GM12891 (cell line): Measurements from ENCODE around the gene GNL2.

Experiments used
- POLR2AphosphoS5 ChIP-seq: IDR thresholded peaks from 2 replicates; pipeline ENCODE4 v1.6.1; 2011; ENCODE audit warnings: low read depth, low read length, control low read depth
- POU2F2 ChIP-seq: IDR thresholded peaks from 2 replicates; pipeline ENCODE4 v1.6.1; 2011; ENCODE audit warnings: low read depth, mild to moderate bottlenecking, control low read depth, low read length, moderate library complexity

DNA sequence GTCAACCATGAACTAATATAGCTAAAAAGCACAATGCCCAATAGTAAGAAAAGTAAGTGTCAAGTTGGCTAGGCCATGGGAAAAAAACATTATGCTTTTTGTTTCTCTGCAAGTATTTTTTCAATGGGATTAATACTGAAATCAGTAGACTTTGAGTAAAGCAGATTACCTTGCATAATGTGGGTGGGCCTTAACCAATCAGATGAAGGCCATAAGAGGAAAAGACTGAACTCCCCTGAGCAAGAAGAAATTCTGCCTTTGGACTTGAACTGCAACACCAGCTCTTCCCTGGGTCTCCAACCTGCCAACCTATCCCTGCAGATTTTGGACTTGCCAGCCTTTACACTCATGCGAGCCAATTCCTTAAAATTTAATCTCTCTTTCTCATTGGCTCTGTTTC is 45.3 kb upstream of the GNL2 start:
- no peak for TF ChIP-seq POLR2AphosphoS5
- TF ChIP-seq POU2F2 = no peak
